Transverse colon (tissue), 3 donors: Measurements from ENCODE around the gene LCORL.
"Not testable (repeated sequence)": the region's sequence is repeated elsewhere in the genome, so short reads cannot be mapped to it uniquely, and the experiment has no call there.

Experiments
- POLR2A ChIP-seq: fragments of 450-650 bp; IDR thresholded peaks from one replicate; pipeline ENCODE4 v1.6.1; 2016; ENCODE audit warnings: antibody characterized with exemption, mild to moderate bottlenecking, moderate library complexity
- POLR2AphosphoS5 ChIP-seq, 3 donors: sonication (generic); formaldehyde crosslinking; IDR thresholded peaks; one replicate each; pipeline ENCODE4 v1.6.1; 2016; ENCODE audit warnings: antibody characterized with exemption in 3 of 3

- not testable (repeated sequence) for TF ChIP-seq POLR2AphosphoS5 (IDR thresholded peaks at IDR 0.05); POLR2A
Measured at GRCh38 chr4:17850295-17850694, 171.3 kb downstream of the LCORL start.
